Activated T-helper 1 cell treated with Interleukin-2 at 50 U/mL for 16 hours (primary cell): ENCODE data around the gene RBKS.

ENCODE experiments used
- DNase-seq: peaks from one replicate; pipeline ENCODE4 v3.0.0-alpha.2; 2020; ENCODE audit warnings: low read depth

Gene RBKS

DNA sequence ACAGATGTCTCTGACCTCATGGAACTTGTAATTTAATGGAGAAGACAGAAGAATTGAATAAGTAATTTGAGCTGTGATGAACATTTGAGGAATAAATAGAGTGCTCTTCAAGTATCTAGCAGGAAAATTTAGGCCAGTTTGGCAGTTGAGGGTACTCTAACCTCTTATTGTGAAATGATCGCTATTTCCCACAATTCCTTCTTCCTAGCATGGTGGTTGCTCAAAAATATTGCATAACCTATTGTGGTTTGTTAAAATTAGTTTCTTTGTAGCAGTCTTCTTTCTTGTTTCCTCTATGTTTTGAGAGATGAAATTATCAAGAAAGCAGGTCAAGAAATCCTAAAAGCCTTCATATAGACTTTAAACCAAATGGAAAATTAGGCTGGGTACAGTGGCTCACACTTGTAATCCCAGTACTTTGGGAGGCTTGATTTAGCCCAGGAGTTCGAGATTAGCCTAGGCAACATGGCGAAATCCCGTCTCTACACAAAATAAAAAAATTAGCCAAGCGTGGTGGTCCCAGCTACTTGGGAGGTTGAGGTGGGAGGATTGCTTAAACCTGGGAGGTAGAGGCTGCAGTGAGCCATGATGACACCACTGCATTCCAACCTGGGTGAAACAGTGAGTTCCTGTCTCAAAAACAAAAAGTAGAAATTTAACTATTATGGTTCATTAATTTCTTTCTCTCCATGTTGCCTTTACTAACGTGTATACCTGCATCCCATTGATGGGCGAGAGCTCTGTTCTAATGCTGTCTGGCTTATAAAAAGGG is 58.7 kb downstream of the RBKS start:
- DNase-seq, result no peak

DNA sequence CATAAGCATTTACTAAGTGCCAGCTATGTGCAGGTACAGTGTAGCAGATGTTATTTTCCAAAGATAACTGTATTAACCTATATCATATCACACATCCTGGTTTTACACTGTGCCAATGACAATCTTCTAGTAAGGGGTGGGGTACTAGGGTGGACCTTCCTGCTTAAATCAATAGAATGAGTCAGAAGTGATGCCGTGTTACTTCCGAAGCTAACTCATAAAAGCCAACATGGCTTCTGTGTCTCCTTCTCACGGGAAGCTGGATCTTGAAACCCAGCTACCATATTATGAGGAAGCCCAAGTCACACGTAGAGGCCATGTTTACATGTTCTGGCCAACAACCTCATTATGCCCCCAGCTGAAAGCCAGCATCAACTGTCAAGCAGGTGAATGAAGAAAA is 59.5 kb downstream of the RBKS start:
- DNase-seq, result no peak

DNA sequence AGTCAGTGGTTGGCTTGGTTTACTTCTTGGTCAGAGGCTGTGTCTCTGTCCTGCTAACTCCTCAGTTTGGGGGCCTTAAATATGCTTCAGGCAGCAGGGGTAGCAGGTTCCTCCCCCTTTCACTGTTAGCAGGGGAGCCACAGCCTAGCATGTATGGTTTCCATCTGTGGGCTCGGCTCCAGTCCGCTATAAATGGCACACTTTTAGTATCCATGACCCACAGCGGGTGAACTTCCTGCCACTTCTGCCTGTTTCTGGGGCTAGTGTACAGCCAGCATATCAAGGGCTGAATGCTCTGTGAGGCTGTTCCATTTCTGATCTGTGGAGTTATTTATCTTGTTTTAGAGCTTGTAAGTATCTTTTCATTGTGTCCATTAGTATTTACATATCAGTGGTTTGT is 60.4 kb downstream of the RBKS start:
- no peak for DNase-seq

DNA sequence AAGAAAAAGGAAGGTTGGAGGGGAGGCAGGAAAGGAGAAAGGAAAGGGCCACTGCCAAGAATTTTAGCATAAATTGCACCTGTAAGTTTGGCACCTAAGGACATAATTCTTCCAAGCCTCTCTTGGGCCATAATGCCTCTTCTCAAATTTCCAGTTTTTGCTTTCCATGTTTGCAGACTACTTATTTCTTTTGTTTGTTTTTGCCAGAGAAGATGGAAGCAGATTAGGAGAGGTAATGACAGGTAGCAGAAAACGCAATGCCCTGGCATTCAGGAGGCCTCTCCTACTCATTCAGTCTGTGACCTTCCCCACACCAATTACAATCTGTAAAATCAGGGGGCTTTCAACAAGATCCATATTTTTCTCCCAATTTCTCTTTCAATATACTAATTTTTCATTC is 61.9 kb downstream of the RBKS start:
- no peak for DNase-seq

GRCh38 chr2:27824401-27824800 is 65.8 kb downstream of the RBKS start:
- no peak for DNase-seq

DNA sequence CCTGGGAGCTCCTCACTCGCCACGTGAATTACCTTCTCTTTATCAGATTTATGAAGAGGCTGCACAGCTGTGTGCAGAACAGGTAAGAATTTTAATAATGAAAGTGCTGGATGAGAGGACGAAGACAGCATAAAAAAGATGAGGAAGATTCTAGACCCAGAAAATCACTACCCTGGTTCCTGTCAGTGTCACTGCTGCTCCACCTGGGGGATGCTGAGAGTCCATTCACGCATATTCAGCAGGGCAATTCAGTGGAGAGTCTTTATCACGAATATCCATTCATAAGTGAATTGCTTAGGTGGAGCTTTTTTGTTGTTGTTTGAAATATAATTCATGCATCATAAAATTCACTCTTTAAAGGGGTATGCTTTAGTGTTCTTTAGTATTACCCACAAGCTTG is 66.6 kb downstream of the RBKS start:
- DNase-seq, result no peak

DNA sequence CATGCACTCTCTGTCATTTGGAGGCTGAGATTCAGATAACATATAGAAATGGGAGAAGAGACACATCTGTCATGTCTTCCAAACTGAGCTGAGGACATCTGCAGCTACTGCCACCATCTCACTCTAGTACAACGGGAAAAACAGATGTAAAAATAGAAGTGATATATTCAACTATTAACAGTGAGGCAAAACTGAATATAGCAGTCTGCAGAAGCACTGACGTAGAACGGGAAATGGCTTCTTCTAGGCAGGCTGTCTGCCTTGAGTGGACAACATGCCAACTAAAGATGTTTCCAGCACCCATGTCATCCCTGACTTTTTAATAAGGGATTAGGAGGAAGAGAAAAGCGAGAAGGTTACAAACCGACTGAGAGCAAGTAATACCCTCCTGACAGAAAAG is 67.1 kb downstream of the RBKS start:
- no peak for DNase-seq

- DNase-seq, result no peak
These were observed 68.1 kb downstream of the RBKS start for GRCh38 chr2:27822049-27822448.

- no peak for DNase-seq
These were observed 74.2 kb downstream of the RBKS start for GRCh38 chr2:27815860-27816438.

DNA sequence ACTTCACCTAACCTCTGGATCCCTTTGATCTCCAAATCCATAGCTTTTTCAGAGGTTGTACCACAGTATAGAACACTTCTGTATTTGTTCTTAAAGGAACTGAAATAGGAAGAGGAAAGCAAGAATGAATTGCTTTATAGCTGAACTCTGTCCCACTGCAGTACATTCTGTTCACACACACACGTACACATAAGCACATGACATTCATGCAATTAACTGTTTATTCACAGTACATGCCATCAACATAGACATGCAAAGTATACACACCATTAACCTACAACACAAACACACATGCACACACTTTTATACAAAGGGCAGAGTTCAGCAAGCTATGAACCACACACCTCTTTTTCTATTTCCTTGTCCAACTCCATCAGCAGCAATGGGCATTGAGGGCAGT is 75.4 kb downstream of the RBKS start:
- no peak for DNase-seq

GRCh38 chr2:27811768-27812167 is 78.4 kb downstream of the RBKS start:
- no peak for DNase-seq

GRCh38 chr2:27810455-27810854 is 79.7 kb downstream of the RBKS start:
- no peak for DNase-seq

DNA sequence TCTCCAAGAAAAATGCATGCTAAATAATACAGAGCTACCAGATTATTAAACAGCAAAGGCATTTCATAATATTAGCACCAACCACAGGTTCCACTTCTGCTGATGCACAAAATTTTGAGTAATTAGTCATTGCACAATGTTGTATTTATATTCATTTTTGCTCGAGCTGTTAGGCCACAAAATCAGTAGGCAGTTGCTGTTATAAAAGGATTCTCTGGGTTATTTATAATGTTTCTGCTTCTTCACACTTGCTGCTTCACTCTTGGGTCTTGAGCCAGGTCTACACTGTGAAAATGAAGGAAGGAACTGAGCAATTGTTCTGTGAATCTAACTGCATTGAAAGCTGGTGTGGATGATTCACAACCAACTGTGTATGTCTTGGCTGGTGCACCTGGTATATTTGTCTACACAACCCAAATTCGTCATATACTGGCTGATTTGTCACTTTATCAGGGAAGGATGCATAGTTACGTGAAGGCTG is 80.4 kb downstream of the RBKS start:
- no peak for DNase-seq

- no peak for DNase-seq
These were observed 81.2 kb downstream of the RBKS start for GRCh38 chr2:27808984-27809383.

DNA sequence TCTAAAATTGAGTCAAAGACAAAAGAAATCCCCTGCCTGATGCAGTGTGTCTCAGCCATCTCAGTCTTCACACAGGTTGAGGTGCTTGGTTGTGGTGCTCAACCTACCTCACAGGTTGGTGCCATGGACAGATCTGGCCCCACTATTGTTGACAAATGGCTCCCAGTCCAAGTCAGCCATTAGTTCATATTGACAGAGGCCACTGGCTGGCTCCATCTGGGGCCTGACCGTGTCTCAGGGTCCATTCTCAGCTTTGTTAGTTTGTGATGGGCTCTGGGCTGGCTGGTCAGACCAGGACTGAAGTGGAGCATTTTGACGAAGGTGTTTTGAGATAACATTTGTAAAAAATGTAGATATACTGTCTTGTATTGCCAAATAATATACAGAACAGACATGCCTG is 81.8 kb downstream of the RBKS start:
- DNase-seq, result no peak

DNA sequence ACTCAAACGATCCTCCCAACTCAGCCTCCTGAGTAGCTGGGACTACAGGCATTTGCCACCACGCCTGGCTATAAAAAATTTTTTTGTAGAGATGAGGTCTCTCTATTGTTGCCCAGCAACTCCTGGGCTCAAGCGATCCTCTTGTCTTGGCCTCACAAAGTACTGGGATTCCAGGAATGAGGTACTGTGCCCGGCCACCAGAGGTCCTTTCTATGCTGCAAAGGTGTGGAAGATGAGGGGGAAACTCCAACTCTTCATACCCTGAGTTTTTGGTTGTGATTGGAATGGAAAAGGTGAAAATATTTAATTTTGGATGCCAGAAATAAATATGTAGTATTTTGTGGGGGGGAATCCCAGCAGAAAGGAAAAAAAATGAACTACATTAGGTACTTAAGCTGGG is 82.7 kb downstream of the RBKS start:
- no peak for DNase-seq

GRCh38 chr2:27806311-27807059 is 83.7 kb downstream of the RBKS start:
- no peak for DNase-seq

GRCh38 chr2:27805180-27805579 is 85.0 kb downstream of the RBKS start:
- DNase-seq, result no peak

DNA sequence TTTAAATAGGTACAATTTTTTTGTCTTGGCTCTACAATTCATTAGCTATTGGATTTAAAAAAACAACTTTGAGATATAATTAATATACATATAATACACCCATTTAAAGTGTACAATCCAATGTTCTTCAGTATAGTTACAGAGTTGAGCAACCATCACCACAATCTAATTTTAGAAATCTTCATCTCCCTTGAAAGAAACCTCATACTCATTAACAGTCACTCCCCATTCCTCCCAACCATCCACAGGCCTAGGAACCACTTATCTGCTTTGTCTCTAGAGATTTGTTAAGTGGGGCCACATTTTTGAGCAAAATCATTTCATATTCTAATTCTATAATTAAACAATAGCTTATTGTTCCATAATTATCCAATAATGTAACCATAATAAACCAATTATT is 86.0 kb downstream of the RBKS start:
- no peak for DNase-seq

GRCh38 chr2:27803046-27803445 is 87.1 kb downstream of the RBKS start:
- no peak for DNase-seq

GRCh38 chr2:27802547-27802946 is 87.6 kb downstream of the RBKS start:
- no peak for DNase-seq

- DNase-seq, result no peak
These were observed 89.3 kb downstream of the RBKS start for GRCh38 chr2:27800856-27801255.

GRCh38 chr2:27799646-27800010 is 90.6 kb downstream of the RBKS start:
- DNase-seq, result no peak
